ENCODE data around the gene CTNNBIP1.

Gene CTNNBIP1

GRCh38 chr1:9881838-9882249 is 28.2 kb downstream of the CTNNBIP1 start:
- DNase-seq (ENCODE audit: low read depth in 4 of 4, low spot score in 1 of 4) = no peak

- DNase-seq (ENCODE audit: low read depth in 4 of 4, low spot score in 1 of 4) = no peak
These were observed 31.7 kb downstream of the CTNNBIP1 start for GRCh38 chr1:9878404-9878803.

GRCh38 chr1:9877962-9878361 is 32.1 kb downstream of the CTNNBIP1 start:
- no peak for DNase-seq (ENCODE audit: low read depth in 4 of 4, low spot score in 1 of 4)

- DNase-seq (ENCODE audit: low read depth in 4 of 4, low spot score in 1 of 4) = no peak
These were observed 34.5 kb downstream of the CTNNBIP1 start for GRCh38 chr1:9875636-9876000.

- DNase-seq (ENCODE audit: low read depth in 4 of 4, low spot score in 1 of 4) = peak; percentile 56 to 62 (median 60)
These were observed 35.0 kb downstream of the CTNNBIP1 start for GRCh38 chr1:9874959-9875635.

GRCh38 chr1:9874412-9874811 is 35.7 kb downstream of the CTNNBIP1 start:
- no peak for DNase-seq (ENCODE audit: low read depth in 4 of 4, low spot score in 1 of 4)

- no peak for DNase-seq (ENCODE audit: low read depth in 4 of 4, low spot score in 1 of 4)
These were observed 36.1 kb downstream of the CTNNBIP1 start for GRCh38 chr1:9873992-9874391.

DNA sequence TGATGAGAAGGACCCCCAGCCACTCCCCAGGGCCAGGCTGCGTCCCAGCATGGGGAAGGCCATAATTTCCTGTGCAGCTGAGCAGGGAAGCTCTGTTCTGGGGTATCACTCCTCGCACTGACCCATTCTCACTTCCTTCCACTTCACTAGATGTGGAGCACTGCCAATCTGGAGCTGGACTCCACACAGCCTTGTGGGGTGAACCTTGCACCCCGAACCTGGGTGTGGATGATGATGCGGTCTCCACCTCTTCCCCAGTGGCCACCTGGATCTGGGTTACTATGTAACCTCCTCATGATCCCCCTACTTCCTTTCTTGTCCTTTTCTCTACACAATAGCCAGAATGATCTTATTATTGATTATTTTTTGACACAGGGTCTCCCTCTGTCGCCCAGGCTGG is 36.7 kb downstream of the CTNNBIP1 start:
- no peak for DNase-seq (ENCODE audit: low read depth in 4 of 4, low spot score in 1 of 4)

GRCh38 chr1:9872430-9873165 is 37.5 kb downstream of the CTNNBIP1 start:
- DNase-seq (ENCODE audit: low read depth in 4 of 4, low spot score in 1 of 4) = no peak

- no peak for DNase-seq (ENCODE audit: low read depth in 4 of 4, low spot score in 1 of 4)
These were observed 38.2 kb downstream of the CTNNBIP1 start for GRCh38 chr1:9871707-9872425.

DNA sequence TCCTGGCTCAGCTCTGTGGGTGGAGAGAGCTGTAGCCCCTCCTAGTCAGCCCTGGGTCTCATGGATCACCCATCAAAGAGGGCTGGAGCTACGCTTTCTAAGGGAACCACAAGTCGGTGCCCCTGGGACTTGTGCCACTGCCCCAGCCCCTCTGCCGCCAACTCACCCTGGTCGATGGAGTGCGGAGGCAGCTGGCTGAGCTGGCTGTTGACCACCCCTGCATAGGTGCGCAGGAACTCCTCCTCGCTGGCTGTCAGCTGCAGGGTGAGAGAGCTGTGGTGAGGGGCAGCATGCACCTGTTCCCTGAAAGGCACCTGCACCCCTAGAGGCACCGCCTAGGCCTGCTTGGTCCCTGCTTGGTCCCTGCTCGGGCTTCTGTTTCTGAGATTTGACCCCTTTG is 39.0 kb downstream of the CTNNBIP1 start:
- DNase-seq (ENCODE audit: low read depth in 4 of 4, low spot score in 1 of 4) = no peak

DNA sequence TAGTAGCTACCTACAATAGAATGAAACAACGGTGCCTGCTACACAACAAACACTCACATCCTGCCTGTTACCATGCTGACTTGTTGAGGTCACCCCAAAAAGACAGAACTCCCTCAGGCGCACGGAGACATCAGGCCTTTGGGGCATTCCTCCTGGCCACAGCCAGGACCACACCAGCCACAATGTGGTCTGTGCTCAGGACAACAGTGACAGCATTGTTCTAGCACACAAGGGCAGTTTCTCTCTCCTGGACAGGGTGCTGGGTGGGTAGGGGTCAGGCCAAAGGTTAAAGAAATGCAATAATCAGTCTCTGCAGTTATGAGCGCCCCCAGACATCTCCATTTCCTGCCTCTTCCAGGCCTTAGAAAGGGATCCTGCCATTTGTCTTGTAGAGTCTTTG is 39.5 kb downstream of the CTNNBIP1 start:
- DNase-seq (ENCODE audit: low read depth in 4 of 4, low spot score in 1 of 4) = no peak

DNA sequence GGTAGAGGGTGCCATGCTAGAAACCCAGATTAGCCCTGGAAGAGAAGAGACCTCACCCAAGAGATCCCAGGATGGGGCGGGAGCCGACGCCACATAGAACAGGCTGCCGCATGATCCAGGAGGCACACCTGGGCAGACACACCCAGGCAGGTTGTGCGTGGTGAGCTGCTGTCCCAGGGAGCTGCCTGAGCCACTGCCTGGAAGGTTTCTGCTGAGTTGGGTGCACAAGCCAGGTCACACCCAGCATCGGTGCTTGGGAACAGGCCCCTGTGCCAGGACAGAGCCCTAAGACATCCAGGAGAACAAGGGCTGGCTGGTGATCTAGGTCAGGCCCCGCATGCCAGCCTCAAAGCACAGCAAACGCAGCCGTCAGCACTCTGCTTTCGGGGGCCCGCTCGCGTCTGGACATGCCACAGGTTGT is 40.2 kb downstream of the CTNNBIP1 start:
- DNase-seq (ENCODE audit: low read depth in 4 of 4, low spot score in 1 of 4) = no peak

GRCh38 chr1:9868244-9868590 is 41.9 kb downstream of the CTNNBIP1 start:
- no peak for DNase-seq (ENCODE audit: low read depth in 4 of 4, low spot score in 1 of 4)

- peak; percentile 76 to 90 (median 84) for DNase-seq (ENCODE audit: low read depth in 4 of 4, low spot score in 1 of 4)
These were observed 42.4 kb downstream of the CTNNBIP1 start for GRCh38 chr1:9867408-9868243.

DNA sequence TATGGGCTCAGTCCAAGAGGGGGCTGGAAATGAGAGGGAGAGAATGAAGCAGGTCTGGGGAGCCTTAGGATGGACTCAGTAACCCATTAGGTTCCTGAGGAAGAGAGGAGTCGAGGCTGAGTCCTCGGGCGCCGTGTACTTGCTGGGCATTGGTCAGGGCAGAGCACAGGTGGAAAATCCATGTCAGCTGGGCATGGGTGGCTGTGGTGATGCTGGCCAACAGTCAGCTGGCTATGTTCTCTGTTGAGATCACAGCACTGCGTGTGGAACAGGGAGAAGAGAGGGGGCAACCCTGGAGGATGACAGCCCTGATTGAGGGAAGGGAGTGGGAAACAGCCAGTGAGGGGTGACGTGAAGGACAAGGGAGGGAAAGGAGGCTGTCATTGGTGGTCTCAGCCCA is 43.2 kb downstream of the CTNNBIP1 start:
- DNase-seq (ENCODE audit: low read depth in 4 of 4, low spot score in 1 of 4) = no peak

- DNase-seq (ENCODE audit: low read depth in 4 of 4, low spot score in 1 of 4) = no peak
These were observed 44.3 kb downstream of the CTNNBIP1 start for GRCh38 chr1:9865724-9866123.

DNA sequence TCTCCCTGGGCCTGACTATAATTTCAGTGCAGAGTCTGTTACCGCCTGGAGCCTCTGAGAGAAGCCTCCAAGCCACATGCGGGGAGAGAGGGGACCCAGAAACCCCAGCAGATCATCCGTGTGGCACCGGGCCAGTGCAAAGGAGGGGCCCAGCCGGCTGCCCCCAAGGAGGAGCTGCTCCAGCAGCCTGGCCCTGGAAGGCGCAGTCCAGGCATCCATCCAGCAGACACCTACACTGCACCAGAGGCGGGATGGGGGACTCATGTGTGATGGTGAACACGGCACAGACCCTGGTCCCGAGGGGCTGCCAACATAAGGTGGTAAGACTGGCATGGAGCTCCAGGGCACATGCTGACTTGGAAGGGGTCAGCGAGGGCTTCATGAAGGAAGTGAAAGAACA is 46.7 kb downstream of the CTNNBIP1 start:
- DNase-seq (ENCODE audit: low read depth in 4 of 4, low spot score in 1 of 4) = no peak

GRCh38 chr1:9861360-9861759 is 48.7 kb downstream of the CTNNBIP1 start:
- DNase-seq (ENCODE audit: low read depth in 4 of 4, low spot score in 1 of 4) = no peak

DNA sequence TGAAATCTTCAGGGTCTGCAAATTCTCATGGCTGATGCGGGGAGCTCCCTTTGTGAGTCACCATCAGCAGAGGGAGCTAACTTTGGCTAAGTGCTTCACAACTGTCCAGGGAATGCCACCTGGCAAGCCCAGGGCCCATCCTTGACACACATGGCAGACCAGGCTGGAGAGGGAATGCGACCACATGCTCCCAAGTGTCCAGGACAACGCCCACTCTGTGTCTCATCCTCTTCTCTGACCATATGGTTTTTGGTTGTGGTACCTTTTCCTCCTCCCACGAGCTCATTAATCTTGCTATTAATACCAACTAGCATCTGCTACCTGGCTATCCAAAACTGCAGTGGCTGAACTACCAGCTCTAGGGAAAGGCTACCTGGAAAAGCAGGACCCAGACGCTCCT is 49.2 kb downstream of the CTNNBIP1 start:
- DNase-seq (ENCODE audit: low read depth in 4 of 4, low spot score in 1 of 4) = no peak

GRCh38 chr1:9859281-9860014 is 50.6 kb downstream of the CTNNBIP1 start:
- DNase-seq (ENCODE audit: low read depth in 4 of 4, low spot score in 1 of 4) = no peak
